GM13976 (cell line): ENCODE measurements around the gene LRRC8D.
"Not testable (repeated sequence)": the region's sequence is repeated elsewhere in the genome, so short reads cannot be mapped to it uniquely, and the experiment has no call there.

ENCODE experiments used
- DNase-seq: peaks from one replicate; pipeline ENCODE4 v3.0.0; 2012; ENCODE audit warnings: low spot score
- CTCF ChIP-seq: IDR thresholded peaks from 2 replicates; pipeline ENCODE4 v1.5.1; 2012; ENCODE audit warnings: borderline replicate concordance, mild to moderate bottlenecking; ENCODE audit not compliant: insufficient read depth; ENCODE audit errors: extremely low read depth, missing control alignments, control extremely low read depth
- in situ Hi-C: fragments of 300-500 bp; cut with MboI; formaldehyde crosslinking; loops from one replicate; pipeline ENCODE4 v1.12.0; 2022; ENCODE audit warnings: low sequenced_read_pairs, mixed read lengths, inconsistent platforms; ENCODE audit not compliant: unreplicated experiment

LRRC8D gene

GRCh38 chr1:89820422-89821321 lies at the start of gene LRRC8D:
Gene LRRC8D, plus strand, starts transcription at chr1:89821032. Its CDS starts 112,037 bp downstream, at chr1:89933069.
- peak; percentile 93 for DNase-seq
- no peak for TF ChIP-seq CTCF

GRCh38 chr1:89771991-89772560 lies 48.8 kb upstream of the LRRC8D start:
- no peak for DNase-seq
- in situ Hi-C loops: no loop called here
- TF ChIP-seq CTCF: no peak

More at GRCh38 chr1:89820422-89821321, at the start of gene LRRC8D:
- in situ Hi-C loops: no loop called here

GRCh38 chr1:89776104-89776503 lies 44.7 kb upstream of the LRRC8D start:
- in situ Hi-C loops, DNase-seq: not testable (repeated sequence)

- in situ Hi-C loops, DNase-seq: not testable (repeated sequence)
Measured at GRCh38 chr1:89777271-89777670, 43.6 kb upstream of the LRRC8D start.

- no peak for DNase-seq
- TF ChIP-seq CTCF: no peak
- in situ Hi-C loops: no loop called here
Measured at GRCh38 chr1:89779151-89779940, 41.5 kb upstream of the LRRC8D start.

GRCh38 chr1:89780721-89781120 lies 40.1 kb upstream of the LRRC8D start:
- no peak for TF ChIP-seq CTCF
- DNase-seq: peak; percentile 37
- in situ Hi-C loops: no loop called here

GRCh38 chr1:89781494-89782126 lies 39.2 kb upstream of the LRRC8D start:
- no peak for TF ChIP-seq CTCF
- DNase-seq: peak; percentile 40
- in situ Hi-C loops: no loop called here
